PC-9 (cell line): ENCODE results near the gene RBFOX2. TPM values are rescaled to one million over a fixed set of nuclear protein-coding genes. Genes with fewer than 3 reads are reported as not detected.

Source experiments
- BruUV-seq: library from RNA; stranded (reverse); fragments of 400-500 nt; replicated peaks from 2 replicates; lab custom pipeline; 2021; lab: Mats Ljungman, UMichigan
- CTCF ChIA-PET: fragments of 300-600 bp; sonication (Branson Sonifier 250); formaldehyde crosslinking; loops from one replicate; lab custom pipeline; 2022; ENCODE audit warnings: antibody characterized with exemption; lab: Charles Lee
- POLR2A ChIA-PET: fragments of 300-600 bp; sonication (Branson Sonifier 250); formaldehyde crosslinking; loops from one replicate; lab custom pipeline; 2022; ENCODE audit warnings: antibody characterized with exemption; ENCODE audit not compliant: unreplicated experiment; lab: Charles Lee
- DNase-seq, 2 experiments: peaks; one replicate each; pipeline versions ENCODE4 v3.0.0 to v3.0.0-alpha.2; 2015 to 2022; ENCODE audit warnings: mixed read lengths in 1 of 2
- H2AFZ ChIP-seq: fragments of 200-600 bp; sonication (generic); 2 replicates; pipeline ENCODE4 v1.8.1; 2017; ENCODE audit warnings: antibody characterized with exemption
- H3F3A ChIP-seq: fragments of 200-600 bp; sonication (generic); 2 replicates; pipeline ENCODE4 v1.8.1; 2017; ENCODE audit warnings: antibody characterized with exemption, mild to moderate bottlenecking, low read depth; ENCODE audit not compliant: insufficient read depth
- H3K27ac ChIP-seq: fragments of 200-600 bp; sonication (generic); 2 replicates; pipeline ENCODE4 v1.6.1; 2016; ENCODE audit warnings: mixed run types
- H3K27me3 ChIP-seq: fragments of 200-600 bp; sonication (generic); 2 replicates; pipeline ENCODE4 v1.6.1; 2016; ENCODE audit warnings: low read depth, mixed run types; ENCODE audit not compliant: insufficient read depth
- H3K36me3 ChIP-seq: fragments of 200-600 bp; sonication (generic); 2 replicates; pipeline ENCODE4 v1.6.1; 2016; ENCODE audit warnings: low read depth, mixed run types
- H3K4me1 ChIP-seq: fragments of 200-600 bp; sonication (generic); replicated peaks from 2 replicates; pipeline ENCODE4 v1.6.1; 2016; ENCODE audit warnings: mixed run types; ENCODE audit not compliant: insufficient read depth
- H3K4me2 ChIP-seq: fragments of 200-600 bp; sonication (generic); 2 replicates; pipeline ENCODE4 v1.6.1; 2017; ENCODE audit warnings: mixed run types
- H3K4me3 ChIP-seq: fragments of 200-600 bp; sonication (generic); 2 replicates; pipeline ENCODE4 v1.6.1; 2016; ENCODE audit warnings: mixed run types
- H3K79me2 ChIP-seq: fragments of 200-600 bp; sonication (generic); 2 replicates; pipeline ENCODE4 v1.6.1; 2017; ENCODE audit warnings: low read depth, mixed run types
- H3K9me2 ChIP-seq: fragments of 200-600 bp; sonication (generic); 2 replicates; pipeline ENCODE4 v1.8.1; 2017; ENCODE audit warnings: mild to moderate bottlenecking; ENCODE audit not compliant: insufficient read depth
- H3K9me3 ChIP-seq: fragments of 200-600 bp; sonication (generic); 2 replicates; pipeline ENCODE4 v1.8.1; 2016; ENCODE audit warnings: low read depth; ENCODE audit not compliant: insufficient read depth
- H4K20me1 ChIP-seq: fragments of 200-600 bp; sonication (generic); 2 replicates; pipeline ENCODE4 v1.8.1; 2017; ENCODE audit not compliant: insufficient read depth
- EZH2 ChIP-seq: fragments of 200-600 bp; sonication (generic); IDR thresholded peaks from 2 replicates; pipeline ENCODE4 v1.8.0; 2017; ENCODE audit warnings: antibody characterized with exemption, low read depth
- intact Hi-C: fragments of 100-400 bp; cut with micrococcal nuclease; formaldehyde crosslinking; loops from one replicate; pipeline ENCODE4 v1.10.0; 2022; ENCODE audit not compliant: unreplicated experiment
- total RNA-seq: library from RNA; stranded (reverse); gene quantifications from 2 replicates; pipeline ENCODE4 v1.2.3, GENCODE V29; 2021
- TF ChIP-seq, protein P1 (sequence below): fragments of 200-600 bp; sonication (generic); conservative IDR thresholded peaks from 2 replicates; pipeline ENCODE4 v1.6.1; 2017; ENCODE audit warnings: mixed run types, antibody characterized with exemption, mild to moderate bottlenecking, moderate library complexity

RBFOX2 gene
- total RNA-seq, 1 experiment from 2014 or later: 109 TPM

DNA sequence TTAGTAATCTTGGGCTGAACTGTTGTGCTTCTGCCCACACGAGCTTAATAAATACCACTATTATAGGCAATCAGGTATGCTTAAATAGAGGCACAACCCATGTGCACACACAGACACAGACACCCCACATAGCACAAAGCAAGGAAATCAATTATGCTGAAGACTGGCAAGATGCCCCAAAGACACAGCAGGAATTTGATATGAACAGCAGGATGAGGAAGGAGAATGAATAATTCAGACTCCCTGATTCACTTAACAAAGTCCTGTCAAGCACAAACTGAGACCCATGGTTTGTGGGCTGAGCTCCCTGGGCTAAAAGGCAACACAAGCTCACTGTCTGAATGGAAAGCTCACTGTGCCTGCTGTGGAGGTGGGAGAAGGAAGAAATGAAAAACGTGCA is 42.5 kb downstream of the RBFOX2 start:
- intact Hi-C loops: no loop called here
- H4K20me1 ChIP-seq: peaks cover 18% of the 10 kb centered on the region; the same call in 1 of the 2 replicates
- POLR2A ChIA-PET: no interaction called here
- H3K27me3 ChIP-seq: no peaks in the 10 kb centered on the region
- no TSS peak for BruUV-seq
- CTCF ChIA-PET: no interaction called here
- H3K4me1 ChIP-seq: no peaks in the 10 kb centered on the region
- H3K79me2 ChIP-seq: peaks cover 77% of the 10 kb centered on the region
- H3K4me3 ChIP-seq: no peak overlapping the region
- no peak overlapping the region for H3K4me2 ChIP-seq
- H3K9me2 ChIP-seq: no peaks in the 10 kb centered on the region
- no peaks in the 10 kb centered on the region for H3K9me3 ChIP-seq
- peaks cover under 1% of the 10 kb centered on the region; the same call in 1 of the 2 replicates for H3K36me3 ChIP-seq
- 0 out of 2 replicates have a peak, but pooled peaks cover 3% of the 10 kb centered on the region for H3F3A ChIP-seq
- no peak for TF ChIP-seq EZH2
- TF ChIP-seq, protein P1, sequence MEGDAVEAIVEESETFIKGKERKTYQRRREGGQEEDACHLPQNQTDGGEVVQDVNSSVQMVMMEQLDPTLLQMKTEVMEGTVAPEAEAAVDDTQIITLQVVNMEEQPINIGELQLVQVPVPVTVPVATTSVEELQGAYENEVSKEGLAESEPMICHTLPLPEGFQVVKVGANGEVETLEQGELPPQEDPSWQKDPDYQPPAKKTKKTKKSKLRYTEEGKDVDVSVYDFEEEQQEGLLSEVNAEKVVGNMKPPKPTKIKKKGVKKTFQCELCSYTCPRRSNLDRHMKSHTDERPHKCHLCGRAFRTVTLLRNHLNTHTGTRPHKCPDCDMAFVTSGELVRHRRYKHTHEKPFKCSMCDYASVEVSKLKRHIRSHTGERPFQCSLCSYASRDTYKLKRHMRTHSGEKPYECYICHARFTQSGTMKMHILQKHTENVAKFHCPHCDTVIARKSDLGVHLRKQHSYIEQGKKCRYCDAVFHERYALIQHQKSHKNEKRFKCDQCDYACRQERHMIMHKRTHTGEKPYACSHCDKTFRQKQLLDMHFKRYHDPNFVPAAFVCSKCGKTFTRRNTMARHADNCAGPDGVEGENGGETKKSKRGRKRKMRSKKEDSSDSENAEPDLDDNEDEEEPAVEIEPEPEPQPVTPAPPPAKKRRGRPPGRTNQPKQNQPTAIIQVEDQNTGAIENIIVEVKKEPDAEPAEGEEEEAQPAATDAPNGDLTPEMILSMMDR: no peak
- H2AFZ ChIP-seq: no peak overlapping the region
- H3K27ac ChIP-seq: no peak overlapping the region
- no peak for DNase-seq

DNA sequence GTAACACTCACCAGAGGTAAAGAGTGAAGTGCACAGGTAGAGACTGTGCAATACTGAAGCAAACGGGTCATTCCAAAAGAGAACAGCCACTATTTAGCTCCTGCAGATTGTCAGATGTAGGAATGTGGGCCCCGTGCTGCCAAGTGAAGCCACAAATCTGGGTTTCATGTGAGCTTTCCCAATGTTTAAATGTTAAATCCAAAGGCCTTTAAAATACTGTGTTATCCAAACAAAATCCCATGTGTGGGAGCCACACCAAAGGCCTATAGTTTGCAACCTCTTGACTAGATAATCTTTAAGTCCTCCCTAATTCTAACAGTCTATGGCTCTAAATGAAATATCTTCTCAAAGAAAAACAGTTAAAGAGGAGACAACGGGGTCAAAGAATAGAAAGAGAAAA is 43.3 kb downstream of the RBFOX2 start:
- H3K9me2 ChIP-seq: no peaks in the 10 kb centered on the region
- H3K4me3 ChIP-seq: no peak overlapping the region
- H3K4me1 ChIP-seq: no peaks in the 10 kb centered on the region
- intact Hi-C loops: no loop called here
- no peak overlapping the region for H2AFZ ChIP-seq
- ChIA-PET POLR2A (no interaction called here), CTCF (no interaction called here)
- no peak overlapping the region for H3K27ac ChIP-seq
- no peaks in the 10 kb centered on the region for H3K27me3 ChIP-seq
- H3F3A ChIP-seq: peaks cover 8% of the 10 kb centered on the region; the same call in 1 of the 2 replicates
- peaks cover 77% of the 10 kb centered on the region for H3K79me2 ChIP-seq
- peaks cover 21% of the 10 kb centered on the region; the same call in 1 of the 2 replicates for H4K20me1 ChIP-seq
- H3K9me3 ChIP-seq: no peaks in the 10 kb centered on the region
- no peak for TF ChIP-seq EZH2
- TF ChIP-seq, protein P1: no peak
- BruUV-seq: no TSS peak
- no peak overlapping the region for H3K4me2 ChIP-seq
- DNase-seq: no peak
- no peaks in the 10 kb centered on the region; the same call in 1 of the 2 replicates for H3K36me3 ChIP-seq

DNA sequence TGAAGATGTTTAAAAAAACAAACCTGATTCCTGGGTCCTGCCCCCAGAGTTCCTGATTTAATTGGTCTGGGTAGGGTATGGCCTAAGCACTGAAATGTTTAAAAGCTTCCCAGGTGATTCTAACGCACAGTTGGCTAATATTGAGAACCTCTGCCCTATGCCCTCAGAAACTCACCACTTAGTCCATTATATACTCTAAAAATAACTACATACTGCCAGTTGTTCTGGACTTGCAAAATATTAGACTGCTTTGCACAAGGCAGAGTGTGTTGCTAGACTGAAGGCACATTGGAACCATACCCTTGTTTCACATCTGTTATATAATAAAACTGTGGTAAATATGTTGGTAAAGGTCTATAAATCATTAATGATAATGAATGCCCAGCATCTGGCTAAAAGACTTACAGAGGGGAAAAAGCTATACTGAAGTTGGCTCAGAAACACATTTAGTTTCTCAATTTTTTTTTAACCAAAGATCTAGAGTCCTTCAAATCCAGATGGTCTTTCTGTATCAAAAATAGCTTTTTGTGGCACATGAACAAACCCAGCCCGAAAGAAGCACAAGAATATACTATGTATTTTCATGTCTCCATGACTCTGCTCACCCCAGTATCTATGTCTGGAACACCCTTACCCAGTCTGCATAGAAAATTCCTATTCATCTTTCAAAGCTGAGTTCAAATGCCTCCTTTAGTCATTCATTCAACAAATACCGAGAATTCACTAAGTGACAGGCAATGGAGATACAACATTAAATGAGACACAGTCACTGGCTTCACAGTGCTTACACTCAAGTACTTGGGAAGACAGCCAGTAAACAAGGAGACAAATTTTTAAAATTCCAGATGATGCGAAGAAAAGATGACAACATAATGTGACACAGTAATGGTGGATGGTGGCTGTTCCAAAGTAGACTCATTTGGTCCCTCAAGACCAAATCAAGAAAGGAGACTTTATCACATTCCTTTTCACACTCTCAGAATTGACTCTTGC is 44.1 kb downstream of the RBFOX2 start:
- POLR2A ChIA-PET: interaction anchor here (0.8 kb wide), 1 partner anchor 31 kb away, joined by 4 read pairs; no protein-coding TSS in a partner anchor
- H3K4me2 ChIP-seq: no peak overlapping the region
- no peaks in the 10 kb centered on the region for H3K9me3 ChIP-seq
- DNase-seq: no peak
- H3F3A ChIP-seq: peaks cover 11% of the 10 kb centered on the region; the same call in 1 of the 2 replicates
- H4K20me1 ChIP-seq: peaks cover 22% of the 10 kb centered on the region; the same call in 1 of the 2 replicates
- CTCF ChIA-PET: interaction anchor here (0.6 to 1.4 kb wide), 2 partner anchors 54 to 82 kb away, joined by 5 to 10 read pairs; no protein-coding TSS in a partner anchor
- H2AFZ ChIP-seq: no peak overlapping the region
- H3K4me3 ChIP-seq: no peak overlapping the region
- no peaks in the 10 kb centered on the region for H3K27me3 ChIP-seq
- H3K27ac ChIP-seq: no peak overlapping the region
- TF ChIP-seq, protein P1: no peak
- no peak for TF ChIP-seq EZH2
- intact Hi-C loops: loop anchor here (5.0 kb wide), 1 partner anchor 83 kb away; no protein-coding TSS in a partner anchor
- H3K79me2 ChIP-seq: peaks cover 85% of the 10 kb centered on the region
- H3K4me1 ChIP-seq: no peaks in the 10 kb centered on the region
- BruUV-seq: no TSS peak
- peaks cover 4% of the 10 kb centered on the region for H3K36me3 ChIP-seq
- H3K9me2 ChIP-seq: no peaks in the 10 kb centered on the region
